Myocyte (in vitro differentiated cells): ENCODE data around the gene HOXB3. TPM values are rescaled to one million over a fixed set of nuclear protein-coding genes. Genes with fewer than 3 reads are reported as not detected.

Experiments used
- DNase-seq: peaks from one replicate; pipeline ENCODE4 v3.0.0-alpha.2; 2012; ENCODE audit warnings: low read depth
- microRNA counts: library from miRNA; unstranded; fragments of <30 nt; microRNA quantifications from one replicate; lab custom pipeline; 2016
- microRNA-seq: library from miRNA; unstranded; fragments of <30 nt; microRNA quantifications from one replicate; pipeline ENCODE4, GENCODE V29; 2016
- total RNA-seq: library from RNA; depleted of rRNA; stranded (reverse); fragments of >200 nt; gene quantifications from 2 replicates; pipeline ENCODE4 v1.2.3, GENCODE V29; 2014

The HOXB3 gene
- total RNA-seq, 1 donor from 2014 or later: 8.3 TPM

- DNase-seq: peak; percentile 41
These were observed 83.8 kb downstream of the HOXB3 start for GRCh38 chr17:48506246-48506645.

GRCh38 chr17:48505788-48506187 is 84.3 kb downstream of the HOXB3 start:
- DNase-seq: peak; percentile 82

GRCh38 chr17:48504953-48505352 is 85.1 kb downstream of the HOXB3 start:
- DNase-seq: no peak

GRCh38 chr17:48503747-48504146 is 86.3 kb downstream of the HOXB3 start:
- DNase-seq: no peak

- DNase-seq: no peak
These were observed 87.1 kb downstream of the HOXB3 start for GRCh38 chr17:48502901-48503300.

- no peak for DNase-seq
These were observed 87.7 kb downstream of the HOXB3 start for GRCh38 chr17:48502312-48502711.

GRCh38 chr17:48500435-48501426 is 89.3 kb downstream of the HOXB3 start:
- DNase-seq: no peak

GRCh38 chr17:48499735-48500434 is 90.2 kb downstream of the HOXB3 start:
- no peak for DNase-seq

GRCh38 chr17:48499248-48499647 is 90.8 kb downstream of the HOXB3 start:
- no peak for DNase-seq

MicroRNA genes within 50 kb of the gene (microRNA counts, 767-probe panel; counts per million panel counts)
- 10,463 counts per million, percentile 43 among the panel's probes with 10 or more counts for microRNA hsa-miR-10a-5p (lab: Ali Mortazavi, UCI)

Small RNA genes within 50 kb of the gene (microRNA-seq; reads per million reads assigned to microRNA genes)
- gene MIR196A1: 0.65 reads per million

Other genes starting within 250 kb of the HOXB3 start
- gene SKAP1, start 160.0 kb downstream of the HOXB3 start, total RNA-seq: not detected in 2 replicates
- not detected in 2 replicates for gene HOXB1, start 59.2 kb downstream of the HOXB3 start, total RNA-seq
- gene HOXB2, start 45.1 kb downstream of the HOXB3 start, total RNA-seq: 39.0 and 43.9 TPM in 2 replicates
- 4.1 and 4.8 TPM in 2 replicates for gene HOXB4, start 11.9 kb downstream of the HOXB3 start, total RNA-seq
- gene HOXB5, start 3.5 kb upstream of the HOXB3 start, total RNA-seq: 0.42 and 0.80 TPM in 2 replicates
- 13.5 and 22.9 TPM in 2 replicates for gene HOXB6, start 14.7 kb upstream of the HOXB3 start, total RNA-seq
- 27.8 and 30.4 TPM in 2 replicates for gene HOXB7, start 20.8 kb upstream of the HOXB3 start, total RNA-seq
- gene HOXB8, start 25.1 kb upstream of the HOXB3 start, total RNA-seq: 11.8 and 13.8 TPM in 2 replicates
- gene HOXB9, start 36.1 kb upstream of the HOXB3 start, total RNA-seq: 4.9 and 6.6 TPM in 2 replicates
- gene PRAC1, start 132.3 kb upstream of the HOXB3 start, total RNA-seq: not detected in 2 replicates
- not detected in 2 replicates for gene PRAC2, start 132.9 kb upstream of the HOXB3 start, total RNA-seq
- gene HOXB13, start 138.5 kb upstream of the HOXB3 start, total RNA-seq: 1.3 and 1.5 TPM in 2 replicates
- gene TTLL6, start 227.0 kb upstream of the HOXB3 start, total RNA-seq: not detected in 2 replicates
- gene CALCOCO2, start 240.8 kb upstream of the HOXB3 start, total RNA-seq: 36.8 and 43.0 TPM in 2 replicates